GM18517 (cell line): ENCODE results near the gene ZNF235.
"Not testable (repeated sequence)": the region's sequence is repeated elsewhere in the genome, so short reads cannot be mapped to it uniquely, and the experiment has no call there.

Experiments
- ATAC-seq: cut with Tn5 transposase; IDR thresholded peaks from one replicate; pipeline ENCODE4 v1.9.1; 2021; ENCODE audit warnings: mild to moderate bottlenecking, moderate library complexity; ENCODE audit not compliant: unreplicated experiment

The ZNF235 gene

DNA sequence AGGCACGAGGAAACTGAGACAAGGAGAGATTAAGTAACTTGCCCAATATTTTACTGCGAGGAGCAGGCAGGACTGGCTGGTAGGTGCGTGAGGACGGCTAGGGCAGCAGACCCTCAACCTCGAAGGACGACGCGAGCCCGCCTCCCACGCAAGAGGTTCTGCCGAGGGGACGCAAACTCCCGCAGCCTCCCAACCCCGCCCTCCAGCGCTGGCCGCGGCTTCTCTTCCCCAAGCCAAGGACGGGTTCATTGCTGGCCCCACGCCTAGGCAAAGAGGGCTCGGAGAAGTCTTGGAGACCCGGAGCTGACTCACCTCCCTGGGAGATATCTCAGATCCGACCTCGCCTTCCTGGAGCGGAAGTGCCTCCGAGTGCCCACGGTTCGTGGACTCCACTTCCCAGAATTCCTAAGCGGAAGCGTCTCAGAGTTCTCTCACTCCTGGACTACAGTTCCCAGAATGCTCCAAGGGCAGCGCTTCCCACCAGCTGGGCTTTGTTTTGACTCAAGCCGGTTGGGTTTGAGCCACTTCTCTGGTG, at the start of gene ZNF235:
Gene ZNF235 (minus strand): TSS at position 367 of the 535 bp plus-strand sequence. CDS start 1,621 bp downstream, outside the sequence.
- ATAC-seq = peak; percentile 81

DNA sequence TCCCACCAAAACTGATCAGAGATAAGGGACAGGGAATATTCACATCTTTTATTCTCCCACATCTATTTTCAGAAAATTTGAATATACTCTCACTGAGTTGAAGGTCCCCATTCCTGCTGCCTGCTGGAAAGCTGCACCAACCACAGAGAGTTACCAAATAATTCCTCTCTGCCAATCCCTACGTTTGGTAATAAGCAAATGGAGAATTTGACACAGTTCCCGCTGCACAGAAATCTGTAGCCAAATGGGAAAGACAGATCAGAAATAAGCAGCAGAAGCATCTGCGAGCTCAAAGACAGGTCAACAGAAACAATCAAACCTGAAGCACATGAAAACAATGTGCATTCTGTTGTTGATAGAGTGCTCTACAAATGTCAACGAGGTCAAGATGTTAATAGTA, 41.7 kb upstream of the ZNF235 start:
- ATAC-seq = no peak

DNA sequence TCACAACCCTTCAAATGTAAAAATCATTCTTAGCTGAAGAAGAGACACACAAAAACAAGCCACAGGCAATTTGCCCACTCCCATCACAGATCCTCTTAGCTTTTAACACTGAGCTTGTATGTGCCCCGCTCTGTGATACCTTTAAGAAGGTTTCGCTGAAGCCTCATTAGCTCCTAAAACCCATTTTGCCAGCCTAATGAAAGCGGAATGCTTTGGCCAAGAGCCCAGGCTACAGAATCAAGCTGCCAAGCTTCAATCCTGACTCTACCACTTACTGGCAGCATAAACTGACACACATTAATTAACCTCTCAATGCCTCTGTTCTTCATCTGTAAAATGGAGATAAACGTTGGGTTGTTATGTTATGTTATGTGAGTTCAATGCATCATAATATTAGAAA, 41.1 kb upstream of the ZNF235 start:
- no peak for ATAC-seq

DNA sequence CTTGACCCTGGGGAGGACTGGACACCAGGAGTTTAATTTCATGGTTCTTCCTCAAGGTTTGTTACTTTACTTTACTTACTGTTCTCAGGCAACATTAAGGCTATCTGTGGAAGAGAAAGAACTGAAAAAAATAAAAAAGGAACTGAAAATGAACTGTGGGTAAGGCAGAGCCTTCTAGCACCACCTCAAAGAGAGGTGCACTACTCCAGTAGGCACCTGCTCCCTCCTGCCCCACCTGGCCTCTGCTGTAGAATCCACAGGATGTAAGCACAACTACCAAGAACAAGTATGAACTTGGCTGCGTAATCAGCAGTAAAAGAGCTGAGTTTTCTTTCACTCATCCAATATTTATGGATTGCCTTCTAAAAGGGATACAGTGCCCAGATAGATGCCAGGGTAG, 39.4 kb upstream of the ZNF235 start:
- no peak for ATAC-seq

DNA sequence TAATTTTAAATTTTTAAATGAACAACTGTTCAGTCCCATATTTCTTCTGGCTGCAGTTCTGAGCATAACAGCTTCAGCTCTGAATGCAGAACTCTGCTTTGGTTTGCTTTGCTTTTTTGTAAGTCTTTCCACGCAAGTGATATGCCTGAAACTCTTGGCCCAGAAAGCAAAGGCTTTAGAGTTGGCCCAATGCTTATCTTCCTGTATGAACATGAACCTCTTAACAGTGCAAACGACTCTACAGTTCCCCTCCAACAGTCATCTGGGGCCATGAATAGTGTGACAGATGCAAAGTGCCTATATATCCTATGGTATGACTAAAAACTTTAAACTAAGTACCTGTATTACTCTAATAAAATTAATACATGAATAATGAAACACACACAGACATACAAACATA, 37.0 kb upstream of the ZNF235 start:
- no peak for ATAC-seq

DNA sequence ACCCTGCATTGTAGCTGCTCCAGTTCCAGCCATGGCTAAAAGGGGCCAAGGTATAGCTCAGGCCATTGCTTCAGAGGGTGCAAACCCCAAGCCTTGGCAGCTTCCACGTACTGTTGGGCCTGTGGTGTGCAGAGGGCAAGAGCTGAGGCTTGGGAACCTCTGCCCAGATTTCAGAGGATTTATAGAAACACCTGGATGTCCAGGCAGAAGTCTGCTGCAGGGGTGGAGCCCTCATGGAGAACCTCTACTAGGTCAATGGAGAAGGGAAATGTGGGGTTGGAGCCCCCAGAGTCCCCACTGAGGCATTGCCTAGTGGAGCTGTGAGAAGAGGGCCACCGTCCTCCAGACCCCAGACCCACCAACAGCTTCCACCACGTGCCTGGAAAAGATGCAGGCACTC, 29.8 kb upstream of the ZNF235 start:
- not testable (repeated sequence) for ATAC-seq

DNA sequence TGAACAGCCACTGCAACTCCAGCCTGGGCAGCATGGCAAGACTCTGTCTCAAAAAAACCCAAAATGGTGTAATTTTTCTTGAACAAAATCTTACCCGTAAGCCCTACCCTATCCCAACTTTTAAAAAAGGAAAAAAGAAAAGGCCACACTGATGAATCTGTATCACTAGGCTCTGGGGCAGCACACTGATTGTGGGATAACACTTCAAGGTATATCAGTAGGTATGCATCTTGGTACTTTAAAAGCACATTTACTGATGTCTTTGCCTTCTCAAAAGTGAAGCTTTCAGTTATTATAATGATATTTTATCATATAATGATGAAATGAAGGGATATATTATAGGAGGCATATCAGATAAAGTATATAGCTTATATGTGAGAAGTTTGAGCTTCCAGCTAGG, 27.3 kb upstream of the ZNF235 start:
- no peak for ATAC-seq

DNA sequence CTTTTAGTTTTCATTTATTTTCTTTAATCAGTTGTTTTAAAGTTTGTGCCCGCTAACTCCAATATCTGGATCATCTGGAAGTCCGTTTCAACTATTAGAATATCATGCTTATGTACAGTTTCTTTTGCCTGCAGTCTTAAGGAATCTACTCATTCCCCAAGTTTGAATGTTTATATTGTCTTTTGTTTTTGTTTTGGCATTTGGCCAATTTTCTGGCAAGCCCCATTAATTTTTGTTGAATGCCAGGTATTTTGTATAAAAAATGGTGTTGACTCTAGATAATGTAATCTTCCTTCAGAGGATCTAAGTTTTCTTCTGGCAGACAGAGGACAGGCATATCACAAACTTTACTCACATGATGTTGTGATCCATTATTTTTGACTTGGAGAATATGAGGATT, 11.1 kb upstream of the ZNF235 start:
- ATAC-seq = no peak

DNA sequence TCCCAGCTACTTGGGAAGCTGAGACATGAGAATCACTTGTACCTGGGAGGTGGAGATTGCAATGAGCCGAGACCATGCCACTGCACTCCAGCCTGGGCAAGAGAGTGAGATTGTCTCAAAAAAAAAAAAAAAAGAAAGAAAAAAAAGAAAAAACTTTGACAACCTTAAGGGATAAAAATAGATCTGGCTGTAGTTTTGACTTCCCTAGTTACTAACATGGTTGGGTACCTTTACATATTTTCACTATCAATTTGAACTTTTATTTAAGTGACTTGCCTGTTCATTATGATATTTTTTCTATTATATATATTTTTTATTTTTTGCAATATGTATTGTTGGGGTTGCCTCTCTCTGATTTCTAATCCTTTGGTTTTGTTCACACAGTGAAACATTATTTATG, 8.4 kb upstream of the ZNF235 start:
- no peak for ATAC-seq

DNA sequence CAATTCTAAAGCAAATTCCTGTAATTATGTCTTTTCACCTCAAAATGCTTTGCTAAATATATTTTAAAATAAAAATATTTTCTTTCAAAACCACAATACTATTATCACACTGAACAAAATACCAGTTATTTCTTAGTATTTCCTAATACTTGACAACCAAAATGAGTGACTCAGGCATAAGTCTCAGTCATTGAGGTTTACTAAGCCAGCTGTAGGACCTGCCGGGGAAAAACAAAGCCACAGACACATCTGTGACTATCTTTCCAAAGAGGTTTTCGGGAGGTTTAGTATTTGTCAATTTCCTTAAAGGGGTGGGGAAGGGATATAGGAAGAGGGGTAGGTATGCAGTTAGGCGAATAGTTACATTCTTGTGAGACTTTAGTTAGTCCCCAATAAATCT, 3.2 kb upstream of the ZNF235 start:
- no peak for ATAC-seq

DNA sequence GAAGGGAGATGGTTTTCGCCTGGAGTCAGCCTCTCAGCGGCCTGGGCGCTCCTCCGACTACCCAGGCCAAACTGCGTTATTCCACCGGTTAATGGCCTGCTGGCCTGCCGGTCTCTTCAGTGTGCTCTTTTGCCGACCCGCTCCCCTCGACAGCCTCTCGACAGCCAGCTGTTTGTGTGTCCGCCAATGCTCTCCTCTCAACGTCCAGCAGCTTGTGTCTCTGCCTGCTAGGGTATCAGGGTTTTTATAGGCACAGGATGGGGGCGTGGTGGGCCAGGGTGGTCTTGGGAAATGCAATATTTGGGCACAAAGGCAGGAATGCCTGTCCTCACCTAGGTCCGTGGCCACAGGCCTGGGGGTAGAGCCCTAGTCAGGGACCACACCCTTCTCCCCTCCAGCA, 1.5 kb upstream of the ZNF235 start:
- no peak for ATAC-seq

DNA sequence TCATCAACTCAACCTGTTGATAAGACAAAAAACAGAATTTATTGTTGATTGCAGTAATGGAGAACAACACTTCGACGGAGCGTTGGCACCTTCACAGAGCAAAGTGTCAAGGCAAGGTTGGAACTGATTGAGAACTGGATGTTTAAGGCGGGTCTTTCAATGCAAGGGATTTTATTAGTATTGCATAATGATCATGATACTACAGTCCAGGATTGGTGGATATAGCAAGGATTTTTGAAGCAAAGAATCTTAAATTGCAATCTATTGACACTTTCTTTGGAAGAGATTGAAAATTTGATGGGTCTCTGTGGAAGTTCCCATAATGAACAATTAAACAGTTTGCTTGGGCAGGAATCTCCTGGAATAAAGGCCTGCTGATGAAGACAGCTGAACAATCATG, 632 bp upstream of the ZNF235 start:
- no peak for ATAC-seq

DNA sequence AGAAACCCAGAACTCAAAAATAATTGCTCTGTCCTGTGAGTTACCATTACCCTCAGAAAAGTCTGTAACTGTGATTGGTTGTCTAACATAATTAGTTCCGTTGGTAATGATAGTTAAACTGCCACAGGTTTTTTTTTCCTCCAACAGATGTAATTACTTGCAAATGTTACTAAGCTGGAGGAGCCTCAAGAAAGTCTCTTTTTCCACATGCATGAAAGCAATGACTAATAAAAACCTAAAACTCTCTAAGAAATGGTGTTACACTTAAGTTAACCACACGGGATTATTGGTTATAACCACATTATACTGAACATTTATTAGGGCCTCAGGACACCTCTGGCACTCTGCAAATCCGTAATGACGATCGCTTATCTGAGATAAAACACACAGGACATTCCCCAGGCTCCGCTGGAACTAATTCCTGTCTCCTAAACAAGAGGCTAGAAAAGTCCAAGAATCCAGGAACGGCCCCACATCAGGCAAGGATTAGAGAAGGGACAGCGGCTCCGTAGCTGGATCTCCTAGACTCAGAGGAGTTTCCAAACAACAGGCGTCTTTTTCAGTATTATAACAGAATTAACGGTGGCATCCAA, 753 bp downstream of the ZNF235 start:
- ATAC-seq = no peak

DNA sequence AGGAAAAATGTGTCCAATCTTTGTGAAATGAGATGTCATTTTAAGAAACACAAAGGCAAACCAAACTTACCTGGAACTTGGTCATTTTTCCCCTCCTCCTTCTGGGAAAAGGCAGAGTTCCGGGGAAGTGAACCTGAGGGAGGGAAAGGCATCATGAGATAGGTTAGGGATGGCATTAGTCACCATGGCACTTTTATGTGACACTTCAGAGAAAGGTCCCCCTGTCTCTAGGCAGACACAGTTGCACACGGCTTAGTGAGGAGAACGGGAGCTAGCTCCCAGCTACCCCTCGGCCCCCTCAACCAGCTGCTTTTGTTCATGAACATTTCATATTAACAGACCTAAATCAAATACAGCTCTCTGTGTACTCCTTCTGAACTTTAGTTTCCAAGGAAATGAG, 1.5 kb downstream of the ZNF235 start:
- ATAC-seq = no peak

DNA sequence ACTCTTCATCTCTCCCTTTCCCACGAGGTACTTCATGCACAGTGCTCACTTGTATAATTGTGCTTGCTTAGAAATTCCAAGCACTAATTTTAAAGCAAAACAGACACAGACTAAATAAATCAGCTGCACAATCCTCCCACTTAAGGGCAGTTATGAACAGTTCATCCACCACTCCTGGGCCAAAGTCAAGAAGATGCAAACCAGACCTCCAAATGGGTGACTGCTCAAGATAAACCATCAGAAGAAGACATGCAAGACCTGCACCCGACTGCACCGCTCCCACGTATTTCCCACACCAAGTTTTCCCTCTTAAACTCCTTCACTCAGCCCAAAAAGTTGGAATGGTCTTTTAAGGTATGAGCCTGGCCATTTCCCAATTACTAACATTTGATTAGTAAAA, 19.9 kb downstream of the ZNF235 start:
- ATAC-seq = no peak

DNA sequence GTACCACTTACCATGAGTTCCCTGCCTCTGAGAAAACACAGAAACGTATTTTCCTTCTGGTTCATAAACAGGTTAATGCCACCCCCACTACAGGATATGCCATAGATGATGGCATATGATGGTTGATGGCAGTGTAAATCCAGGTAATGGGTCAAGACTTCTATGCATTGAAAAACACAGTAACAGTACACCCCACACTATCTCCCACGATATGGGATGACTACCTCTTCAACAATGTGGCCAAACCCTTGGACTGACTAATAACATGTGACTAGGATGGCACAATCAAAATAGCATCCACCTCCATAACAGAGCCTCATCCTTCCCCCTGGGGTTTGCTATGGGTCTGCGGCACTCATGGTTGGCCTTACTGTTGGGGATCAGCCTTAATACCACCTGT, 22.0 kb downstream of the ZNF235 start:
- ATAC-seq = no peak

DNA sequence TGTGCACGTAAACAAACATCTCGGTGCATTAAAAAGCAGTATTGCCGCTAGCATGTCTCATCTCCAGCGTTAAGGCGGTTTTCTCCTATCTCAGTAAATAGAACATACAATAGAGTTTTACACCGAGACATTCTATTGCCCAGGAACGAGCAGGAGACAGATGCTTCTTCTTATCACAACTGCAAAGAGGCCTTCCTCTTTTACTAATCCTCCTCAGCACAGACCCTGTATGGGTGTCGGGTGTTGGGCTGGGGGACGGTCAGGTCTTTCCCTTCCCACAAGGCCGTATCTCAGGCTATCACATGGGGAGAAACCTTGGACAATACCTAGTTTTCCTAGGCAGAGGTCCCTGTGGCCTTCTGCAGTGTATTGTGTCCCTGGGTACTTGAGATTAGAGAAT, 23.9 kb downstream of the ZNF235 start:
- ATAC-seq = no peak

DNA sequence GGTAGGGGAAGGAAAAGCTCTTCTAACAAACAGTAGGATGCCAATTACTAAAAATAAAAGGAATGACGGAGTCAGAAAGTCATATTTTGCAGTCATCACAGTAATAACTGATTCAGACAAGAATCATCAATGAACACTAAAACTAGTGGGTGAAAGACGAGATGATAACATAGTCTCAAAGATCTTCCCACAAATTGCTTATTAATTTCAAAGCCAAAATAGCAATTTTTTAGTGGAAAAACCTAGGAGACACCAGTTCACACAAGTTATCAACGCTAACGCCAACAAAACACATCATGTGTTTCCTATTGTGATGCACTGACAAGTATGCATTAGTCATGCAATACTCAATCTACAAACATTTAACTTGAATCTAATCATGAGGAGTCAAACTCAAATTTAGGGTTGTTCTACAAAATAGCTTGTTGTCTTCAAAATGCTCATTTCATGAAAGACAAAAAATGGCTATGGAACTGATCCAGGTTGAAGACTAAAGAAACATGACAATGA, 26.6 kb downstream of the ZNF235 start:
- ATAC-seq = no peak

DNA sequence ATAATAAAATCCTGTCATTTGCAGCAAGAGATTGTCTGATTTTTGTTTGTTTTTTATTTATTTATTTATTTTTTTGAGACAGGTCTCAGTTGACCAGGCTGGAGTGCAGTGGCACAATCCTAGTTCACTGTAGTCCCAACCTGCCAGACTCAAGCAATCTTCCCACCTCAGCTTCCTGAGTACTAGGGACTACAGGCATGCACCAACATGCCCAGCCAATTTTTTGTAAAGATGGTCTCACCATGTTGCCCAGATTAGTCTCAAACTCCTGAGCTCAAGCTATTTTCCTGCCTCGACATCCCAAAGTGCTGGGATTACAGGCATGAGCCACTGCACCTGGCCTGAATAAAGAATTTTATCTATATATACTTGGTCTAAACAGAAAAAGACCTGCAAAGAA, 27.5 kb downstream of the ZNF235 start:
- no peak for ATAC-seq

DNA sequence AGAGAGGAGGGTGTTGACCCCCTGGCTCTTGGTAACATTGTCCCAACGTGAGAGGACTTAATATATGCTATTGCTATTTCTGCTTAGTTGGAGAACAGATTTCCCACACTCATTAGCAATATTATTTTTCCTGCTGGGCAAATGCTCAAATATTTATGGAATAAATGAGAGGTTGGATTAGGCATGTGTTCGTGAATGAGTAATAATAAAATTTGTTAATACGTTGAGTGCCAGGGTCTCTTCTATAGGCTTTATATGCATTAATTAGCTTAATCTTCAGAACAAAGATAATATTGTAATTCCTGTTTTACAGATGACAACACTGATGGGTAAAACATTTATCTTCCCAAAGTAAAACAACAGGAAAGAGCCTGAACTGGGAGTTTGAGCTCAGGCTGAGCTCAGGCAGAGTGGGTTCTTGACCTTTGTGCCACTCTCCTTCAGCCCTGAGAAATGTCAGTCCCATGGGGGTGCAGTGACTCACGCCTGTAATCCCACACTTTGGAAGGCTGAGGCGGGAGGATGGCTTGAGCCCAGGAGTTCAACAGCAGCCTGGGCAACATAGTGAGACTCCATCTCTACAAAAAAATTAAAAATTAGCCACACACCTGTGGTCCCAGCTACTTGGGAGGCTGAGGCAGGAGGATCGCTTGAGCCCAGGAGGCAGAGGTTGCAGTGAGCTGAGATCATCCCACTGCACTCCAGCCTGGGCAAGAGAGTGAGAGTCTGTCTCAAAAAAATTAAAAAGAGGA, 44.0 kb downstream of the ZNF235 start:
- ATAC-seq = no peak

DNA sequence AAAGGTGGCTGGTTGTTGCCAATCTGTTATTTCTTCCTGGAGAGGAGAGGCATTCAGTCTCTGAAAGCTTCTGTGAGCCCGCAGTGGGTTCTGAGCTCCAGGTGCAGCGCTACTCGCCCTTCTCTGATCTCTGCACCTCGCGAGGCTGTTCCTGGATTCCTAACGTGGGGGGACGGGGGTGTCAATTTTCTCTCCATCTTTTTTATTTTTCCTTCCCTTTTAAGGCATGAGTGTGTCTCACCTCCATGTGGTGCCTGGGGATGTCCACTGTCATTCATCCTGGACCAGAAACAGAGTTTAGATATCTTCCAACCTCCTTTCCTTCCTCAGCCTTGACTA, 44.5 kb downstream of the ZNF235 start:
- no peak for ATAC-seq

DNA sequence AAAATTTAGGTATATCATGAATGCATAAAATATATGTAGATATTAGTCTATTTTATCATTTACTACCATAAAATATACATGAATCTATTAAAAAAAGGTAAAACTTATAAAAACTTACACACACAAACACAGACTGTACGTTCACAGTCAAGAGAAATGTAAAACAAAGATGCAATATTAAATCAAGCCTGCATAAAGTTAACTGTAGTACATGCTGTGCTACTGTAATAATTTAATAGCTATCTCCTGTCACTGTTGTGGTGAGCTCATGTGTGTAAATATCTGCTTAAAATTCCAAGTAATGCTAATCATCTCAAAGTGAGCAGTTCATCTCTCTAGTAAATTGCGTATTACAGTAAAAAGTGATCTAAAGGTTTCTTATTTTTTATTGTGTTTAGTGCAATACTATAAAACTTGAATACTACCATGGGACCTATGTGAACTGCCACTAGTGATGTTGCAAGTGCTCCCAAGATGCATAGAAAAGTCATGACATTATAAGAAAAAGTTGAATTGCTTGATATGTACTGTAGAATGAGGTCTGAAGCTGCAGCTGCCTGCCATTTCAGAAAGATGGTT, 45.9 kb downstream of the ZNF235 start:
- ATAC-seq = no peak
